ENCODE data around the gene METTL14.

METTL14 gene

DNA sequence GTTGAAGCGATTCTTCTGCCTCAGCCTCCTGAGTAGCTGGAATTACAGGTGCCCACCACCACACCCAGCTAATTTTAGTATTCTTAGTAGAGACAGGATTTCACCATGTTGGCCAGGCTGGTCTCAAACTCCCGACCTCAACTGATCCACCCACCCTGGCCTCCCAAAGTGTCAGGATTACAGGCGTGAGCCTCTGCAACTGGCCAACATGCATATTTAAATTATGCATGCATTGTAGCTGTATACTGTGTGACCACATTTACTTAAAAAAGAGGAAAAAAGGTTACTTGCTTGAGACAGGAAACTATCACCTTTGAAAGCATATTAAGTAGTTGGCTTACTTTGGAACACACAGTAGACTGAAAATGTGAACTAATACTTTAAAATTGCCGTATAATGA, 29.5 kb downstream of the METTL14 start:
- Histone ChIP-seq H3K4me2 (ENCODE audit: low read length, poor library complexity, severe bottlenecking) (no peak overlapping the region), H2BK120ac (ENCODE audit: low read depth, low read length) (no peak overlapping the region), H3K79me1 (replicated peaks; ENCODE audit: low read length, poor library complexity, severe bottlenecking) (peaks cover 2% of the 10 kb centered on the region), H2BK15ac (ENCODE audit: low read depth, poor library complexity, severe bottlenecking) (no peak overlapping the region), H3K4ac (ENCODE audit: low read depth in 1 of 2, low read length in 2 of 2) (no peak overlapping the region), H2BK5ac (ENCODE audit: low read depth, low read length, poor library complexity, severe bottlenecking) (no peak overlapping the region), H2AK5ac (ENCODE audit: low read length, severe bottlenecking) (no peak overlapping the region), H3K27ac (ENCODE audit: low read length, poor library complexity, severe bottlenecking) (no peak overlapping the region), H3K14ac (ENCODE audit: low read length in 2 of 2) (no peak overlapping the region), H4K91ac (ENCODE audit: low read length) (no peak overlapping the region), H3K18ac (ENCODE audit: low read depth in 1 of 2, low read length in 2 of 2) (no peak overlapping the region), H3K4me3 (ENCODE audit: insufficient read depth in 1 of 2, low read depth in 1 of 2, low read length in 2 of 2) (no peak overlapping the region), H2BK12ac (ENCODE audit: low read length in 2 of 2) (no peak overlapping the region), H2AFZ (ENCODE audit: low read depth, low read length) (no peak overlapping the region), H3K27me3 (ENCODE audit: control insufficient read depth in 1 of 2, insufficient read depth in 1 of 2, low read length in 2 of 2) (no peaks in the 10 kb centered on the region), H3K23ac (ENCODE audit: low read length in 2 of 2) (no peak overlapping the region), H3K9ac (ENCODE audit: low read length) (no peak overlapping the region), H3K36me3 (ENCODE audit: control insufficient read depth in 1 of 2, insufficient read depth in 2 of 2, low read depth in 1 of 2, low read length in 2 of 2) (peaks cover 13 to 54% of the 10 kb centered on the region in 2 experiments), H4K8ac (ENCODE audit: low read length) (no peak overlapping the region), H3K9me3 (ENCODE audit: control insufficient read depth, low read length) (no peaks in the 10 kb centered on the region), H3K4me1 (ENCODE audit: control insufficient read depth, insufficient read depth, low read depth, low read length) (no peaks in the 10 kb centered on the region)
- no peak for DNase-seq
- WGBS: 100% methylated on average over 2 of the region's 4 CpGs

DNA sequence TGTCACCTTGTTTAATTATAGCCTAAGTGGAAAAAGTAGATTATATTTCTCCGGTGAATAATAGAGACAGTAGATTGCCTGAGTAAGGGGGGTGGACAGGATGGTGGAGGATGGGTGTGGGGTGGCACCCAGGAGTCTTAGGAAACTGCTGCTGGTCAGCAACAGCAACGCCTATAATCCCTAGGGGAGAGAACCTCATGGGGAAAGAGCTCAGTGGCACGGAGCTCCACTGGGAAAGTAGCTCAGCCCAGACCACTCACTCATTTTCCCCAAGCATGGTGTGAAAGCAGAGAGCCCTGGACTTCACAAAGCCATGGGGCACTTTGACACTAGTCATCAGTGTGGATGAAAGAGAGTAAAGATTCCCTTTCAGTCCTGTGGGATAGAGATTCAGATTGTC, 31.1 kb downstream of the METTL14 start:
- DNase-seq: no peak
- no peak overlapping the region for H2BK5ac ChIP-seq (ENCODE audit: low read depth, low read length, poor library complexity, severe bottlenecking)

DNA sequence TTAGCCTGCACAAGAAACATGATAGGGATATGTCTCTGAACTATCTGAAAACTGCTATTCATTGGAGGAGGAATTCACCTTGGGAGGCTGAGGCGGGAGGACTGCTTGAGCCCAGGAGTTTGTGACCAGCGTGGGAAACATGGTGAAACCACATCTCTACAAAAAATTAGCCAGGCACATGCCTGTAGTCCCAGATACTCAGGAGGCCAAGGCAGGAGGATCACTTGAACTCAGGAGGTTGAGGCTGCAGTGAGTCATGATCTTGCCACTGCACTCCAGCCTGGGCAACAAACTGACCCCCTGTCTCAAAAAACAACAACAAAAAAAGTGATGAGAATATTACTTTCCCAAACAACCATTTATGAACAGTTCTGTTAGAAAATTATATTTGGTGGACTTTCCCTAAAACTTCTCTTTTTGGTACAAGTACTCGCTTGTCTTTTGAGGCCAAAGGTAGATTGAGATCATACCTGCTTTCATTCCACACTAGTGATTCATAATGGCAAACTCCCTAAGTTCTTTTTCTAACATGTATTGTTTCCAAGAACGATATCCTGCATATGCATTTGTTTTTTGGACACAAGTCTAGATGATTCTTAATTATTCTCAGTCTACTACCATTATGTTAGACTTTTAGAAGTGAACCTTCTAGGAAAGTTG, 33.4 kb downstream of the METTL14 start:
- Histone ChIP-seq H3K27me3 (ENCODE audit: control insufficient read depth in 1 of 2, insufficient read depth in 1 of 2, low read length in 2 of 2) (no peaks in the 10 kb centered on the region), H3K79me1 (replicated peaks; ENCODE audit: low read length, poor library complexity, severe bottlenecking) (peaks cover 3% of the 10 kb centered on the region), H4K8ac (ENCODE audit: low read length) (no peak overlapping the region), H3K36me3 (ENCODE audit: control insufficient read depth in 1 of 2, insufficient read depth in 2 of 2, low read depth in 1 of 2, low read length in 2 of 2) (peaks cover 14 to 68% of the 10 kb centered on the region in 2 experiments), H3K27ac (ENCODE audit: low read length, poor library complexity, severe bottlenecking) (no peak overlapping the region), H3K18ac (ENCODE audit: low read depth in 1 of 2, low read length in 2 of 2) (no peak overlapping the region), H3K4me3 (ENCODE audit: insufficient read depth in 1 of 2, low read depth in 1 of 2, low read length in 2 of 2) (no peak overlapping the region), H4K91ac (ENCODE audit: low read length) (no peak overlapping the region), H2BK15ac (ENCODE audit: low read depth, poor library complexity, severe bottlenecking) (no peak overlapping the region), H2BK5ac (ENCODE audit: low read depth, low read length, poor library complexity, severe bottlenecking) (no peak overlapping the region), H3K23ac (ENCODE audit: low read length in 2 of 2) (no peak overlapping the region), H3K9ac (ENCODE audit: low read length) (no peak overlapping the region), H3K9me3 (ENCODE audit: control insufficient read depth, low read length) (no peaks in the 10 kb centered on the region), H2AK5ac (ENCODE audit: low read length, severe bottlenecking) (no peak overlapping the region), H2BK120ac (ENCODE audit: low read depth, low read length) (no peak overlapping the region), H3K4me2 (ENCODE audit: low read length, poor library complexity, severe bottlenecking) (no peak overlapping the region), H3K4me1 (ENCODE audit: control insufficient read depth, insufficient read depth, low read depth, low read length) (no peaks in the 10 kb centered on the region), H2AFZ (ENCODE audit: low read depth, low read length) (no peak overlapping the region), H2BK12ac (ENCODE audit: low read length in 2 of 2) (no peak overlapping the region), H3K14ac (ENCODE audit: low read length in 2 of 2) (no peak overlapping the region), H3K4ac (ENCODE audit: low read depth in 1 of 2, low read length in 2 of 2) (no peak overlapping the region)
- 100% methylated on average over 3 of the region's 4 CpGs for WGBS
- DNase-seq: no peak

More for the DNA sequence above, 31.1 kb downstream of the METTL14 start:
- Histone ChIP-seq H2BK120ac (ENCODE audit: low read depth, low read length) (no peak overlapping the region), H4K91ac (ENCODE audit: low read length) (peak overlapping the region; percentile 5), H3K27ac (ENCODE audit: low read length, poor library complexity, severe bottlenecking) (no peak overlapping the region), H2AFZ (ENCODE audit: low read depth, low read length) (no peak overlapping the region), H3K4me2 (ENCODE audit: low read length, poor library complexity, severe bottlenecking) (no peak overlapping the region), H3K9me3 (ENCODE audit: control insufficient read depth, low read length) (no peaks in the 10 kb centered on the region), H3K18ac (ENCODE audit: low read depth in 1 of 2, low read length in 2 of 2) (no peak overlapping the region), H3K4me1 (ENCODE audit: control insufficient read depth, insufficient read depth, low read depth, low read length) (no peaks in the 10 kb centered on the region), H3K14ac (ENCODE audit: low read length in 2 of 2) (no peak overlapping the region), H2AK5ac (ENCODE audit: low read length, severe bottlenecking) (no peak overlapping the region), H4K8ac (ENCODE audit: low read length) (no peak overlapping the region), H3K4me3 (ENCODE audit: insufficient read depth in 1 of 2, low read depth in 1 of 2, low read length in 2 of 2) (no peak overlapping the region), H3K9ac (ENCODE audit: low read length) (no peak overlapping the region), H3K23ac (ENCODE audit: low read length in 2 of 2) (no peak overlapping the region), H3K79me1 (replicated peaks; ENCODE audit: low read length, poor library complexity, severe bottlenecking) (peaks cover 2% of the 10 kb centered on the region), H3K27me3 (ENCODE audit: control insufficient read depth in 1 of 2, insufficient read depth in 1 of 2, low read length in 2 of 2) (no peaks in the 10 kb centered on the region), H2BK15ac (ENCODE audit: low read depth, poor library complexity, severe bottlenecking) (no peak overlapping the region), H3K4ac (ENCODE audit: low read depth in 1 of 2, low read length in 2 of 2) (no peak overlapping the region), H2BK12ac (ENCODE audit: low read length in 2 of 2) (no peak overlapping the region), H3K36me3 (ENCODE audit: control insufficient read depth in 1 of 2, insufficient read depth in 2 of 2, low read depth in 1 of 2, low read length in 2 of 2) (peaks cover 9 to 59% of the 10 kb centered on the region in 2 experiments)
- 94% methylated on average over 3 of the region's 3 CpGs for WGBS

DNA sequence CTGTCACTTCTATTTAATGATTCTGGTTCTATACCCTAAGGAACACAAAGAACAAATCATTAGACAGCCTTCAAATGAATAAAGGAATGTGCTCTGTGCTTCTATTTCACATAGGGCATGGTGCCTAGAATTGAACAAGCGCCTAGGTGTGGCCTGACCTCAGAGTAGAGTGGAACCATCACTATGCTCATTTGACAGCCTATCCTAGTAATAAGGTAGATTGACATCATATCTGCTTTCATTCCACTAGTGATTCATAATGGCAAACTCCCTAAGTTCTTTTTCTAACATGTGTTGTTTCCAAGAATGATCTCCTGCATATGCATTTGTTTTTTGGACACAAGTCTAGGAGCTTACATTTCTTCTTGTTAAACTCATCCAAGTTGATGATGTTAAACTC, 36.6 kb downstream of the METTL14 start:
- H3K4me3 ChIP-seq (ENCODE audit: insufficient read depth in 1 of 2, low read depth in 1 of 2, low read length in 2 of 2): no peak overlapping the region
- H2BK5ac ChIP-seq (ENCODE audit: low read depth, low read length, poor library complexity, severe bottlenecking): no peak overlapping the region
- no peak overlapping the region for H3K18ac ChIP-seq (ENCODE audit: low read depth in 1 of 2, low read length in 2 of 2)
- H3K9me3 ChIP-seq (ENCODE audit: control insufficient read depth, low read length): no peaks in the 10 kb centered on the region
- H3K9ac ChIP-seq (ENCODE audit: low read length): no peak overlapping the region
- no peak overlapping the region for H2BK15ac ChIP-seq (ENCODE audit: low read depth, poor library complexity, severe bottlenecking)
- peaks cover 15% of the 10 kb centered on the region for H3K79me1 ChIP-seq (replicated peaks; ENCODE audit: low read length, poor library complexity, severe bottlenecking)
- no peak overlapping the region for H3K14ac ChIP-seq (ENCODE audit: low read length in 2 of 2)
- H4K8ac ChIP-seq (ENCODE audit: low read length): no peak overlapping the region
- H3K4ac ChIP-seq (ENCODE audit: low read depth in 1 of 2, low read length in 2 of 2): no peak overlapping the region
- H3K4me2 ChIP-seq (ENCODE audit: low read length, poor library complexity, severe bottlenecking): no peak overlapping the region
- no peaks in the 10 kb centered on the region for H3K27me3 ChIP-seq (ENCODE audit: control insufficient read depth in 1 of 2, insufficient read depth in 1 of 2, low read length in 2 of 2)
- 100% methylated on average over 1 of the region's 1 CpG for WGBS
- no peak overlapping the region for H2BK120ac ChIP-seq (ENCODE audit: low read depth, low read length)
- no peak overlapping the region for H4K91ac ChIP-seq (ENCODE audit: low read length)
- H2BK12ac ChIP-seq (ENCODE audit: low read length in 2 of 2): no peak overlapping the region
- H3K23ac ChIP-seq (ENCODE audit: low read length in 2 of 2): no peak overlapping the region
- H2AK5ac ChIP-seq (ENCODE audit: low read length, severe bottlenecking): no peak overlapping the region
- no peak overlapping the region for H2AFZ ChIP-seq (ENCODE audit: low read depth, low read length)
- no peak overlapping the region for H3K27ac ChIP-seq (ENCODE audit: low read length, poor library complexity, severe bottlenecking)
- DNase-seq: no peak
- H3K36me3 ChIP-seq (ENCODE audit: control insufficient read depth in 1 of 2, insufficient read depth in 2 of 2, low read depth in 1 of 2, low read length in 2 of 2): peaks cover 22 to 94% of the 10 kb centered on the region in 2 experiments
- H3K4me1 ChIP-seq (ENCODE audit: control insufficient read depth, insufficient read depth, low read depth, low read length): no peaks in the 10 kb centered on the region

All from mesenchymal stem cell (in vitro differentiated cells and primary cell).